K562 (cell line): ENCODE results near the gene SDF4.

Experiments used
- CTCF ChIP-seq, 3 experiments: IDR thresholded peaks in 2 of 3; conservative IDR thresholded peaks in 1 of 3; 2 replicates each; pipeline ENCODE4 v1.5.1; 2011 to 2012; ENCODE audit warnings: low read length in 3 of 3, mild to moderate bottlenecking in 3 of 3, control low read depth in 2 of 3, improper control_type of control experiment in 1 of 3, inconsistent platforms in 1 of 3, low read depth in 1 of 3, mixed read lengths in 1 of 3, moderate library complexity in 1 of 3; ENCODE audit not compliant: insufficient read depth in 2 of 3
- FOXP1 ChIP-seq: sonication (generic); formaldehyde crosslinking; IDR thresholded peaks from 2 replicates; pipeline ENCODE4 v1.8.0; 2022; ENCODE audit warnings: mild to moderate bottlenecking, missing genetic modification reagents
- FOXP4 ChIP-seq: sonication (generic); formaldehyde crosslinking; IDR thresholded peaks from 2 replicates; pipeline ENCODE4 v1.8.0; 2022; ENCODE audit warnings: mild to moderate bottlenecking, missing genetic modification reagents, borderline replicate concordance
- HMGXB4 ChIP-seq: sonication (generic); formaldehyde crosslinking; IDR thresholded peaks from 2 replicates; pipeline ENCODE4 v1.8.1; 2023; ENCODE audit warnings: mild to moderate bottlenecking, missing genetic modification reagents
- PML ChIP-seq: IDR thresholded peaks from 2 replicates; pipeline ENCODE4 v1.6.1; 2012; ENCODE audit warnings: low read length, inconsistent platforms
- RAD21 ChIP-seq, 2 experiments: fragments of 250-450 bp in 1 of 2; fragments of 450-650 bp in 1 of 2; sonication (Bioruptor Pico) in 1 of 2; formaldehyde crosslinking in 1 of 2; IDR thresholded peaks in 1 of 2; conservative IDR thresholded peaks in 1 of 2; 2 replicates each; pipeline versions ENCODE4 v1.4.0 to v1.8.0; 2020 to 2022; ENCODE audit warnings: mild to moderate bottlenecking in 2 of 2, moderate library complexity in 1 of 2
- RBFOX2 ChIP-seq: fragments of 200-400 bp; formaldehyde crosslinking; IDR thresholded peaks from 2 replicates; pipeline ENCODE4 v1.6.1; 2017; ENCODE audit warnings: low read depth, mild to moderate bottlenecking, low read length, moderate library complexity
- USF1 ChIP-seq: sonication (generic); formaldehyde crosslinking; IDR thresholded peaks from 2 replicates; pipeline ENCODE4 v1.9.0; 2022; ENCODE audit warnings: mild to moderate bottlenecking, missing genetic modification reagents
- ZNF282 ChIP-seq: sonication (generic); formaldehyde crosslinking; IDR thresholded peaks from 2 replicates; pipeline ENCODE4 v1.8.1; 2023; ENCODE audit warnings: missing genetic modification reagents
- ZNF830 ChIP-seq: fragments of 250-450 bp; sonication (Bioruptor Pico); IDR thresholded peaks from 2 replicates; pipeline ENCODE4 v1.5.0; 2021; ENCODE audit warnings: mild to moderate bottlenecking

DNA sequence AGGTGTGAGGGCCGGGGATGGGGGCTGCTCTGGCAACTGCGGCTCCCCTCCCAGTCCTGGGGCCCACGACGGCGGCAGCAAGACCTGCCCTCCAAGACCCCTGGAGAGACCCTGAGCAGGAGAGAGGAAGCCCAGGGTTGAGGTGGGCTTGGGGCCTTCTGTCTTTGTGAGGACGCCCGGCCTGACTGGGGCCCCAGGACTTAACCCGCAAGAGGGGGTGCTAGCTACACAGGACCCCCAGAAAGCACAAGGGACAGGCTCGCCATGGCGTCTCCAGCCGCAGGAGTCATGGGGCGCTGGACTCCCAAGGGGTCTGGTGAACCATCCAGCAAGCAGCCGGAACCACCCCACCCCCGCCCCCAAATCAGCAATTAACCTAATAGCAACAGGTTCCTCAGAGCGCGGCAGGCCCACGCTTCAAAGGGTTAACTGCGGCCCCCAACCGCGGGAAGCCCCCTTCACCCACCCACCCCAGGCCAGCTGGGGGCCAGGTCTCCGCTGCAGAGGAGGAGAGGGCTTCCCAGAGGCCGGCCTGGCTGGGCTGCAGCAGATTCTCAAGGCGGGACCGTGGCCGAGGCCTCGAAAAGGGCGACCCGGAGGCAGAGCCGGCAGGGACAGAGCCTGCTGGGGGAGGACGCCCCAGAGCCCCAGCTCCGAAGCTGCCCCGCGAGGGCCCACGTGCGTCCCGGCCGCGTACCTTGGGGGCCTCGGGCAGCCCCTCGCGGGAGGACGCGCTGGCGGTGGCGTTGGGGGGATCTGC, 14.2 kb upstream of the SDF4 start:
- TF ChIP-seq FOXP1 (CRISPR knock-in tag) (no peak), ZNF282 (no peak), CTCF (IDR thresholded peaks at IDR 0.05 in 2 of 3, conservative IDR thresholded peaks at IDR 0.05 in 1 of 3; ENCODE audit: insufficient read depth in 2 of 3, low read depth in 1 of 3, low read length in 3 of 3) (no peak), ZNF830 (no peak), RAD21 (CRISPR knock-in tag; conservative IDR thresholded peaks at IDR 0.05 in 1 of 2, IDR thresholded peaks at IDR 0.05 in 1 of 2) (no peak), HMGXB4 (CRISPR knock-in tag) (no peak), FOXP4 (CRISPR knock-in tag) (no peak), USF1 (CRISPR knock-in tag) (no peak), RBFOX2 (no peak), PML (no peak)
